ENCODE results near the gene KLF15.

KLF15 gene

DNA sequence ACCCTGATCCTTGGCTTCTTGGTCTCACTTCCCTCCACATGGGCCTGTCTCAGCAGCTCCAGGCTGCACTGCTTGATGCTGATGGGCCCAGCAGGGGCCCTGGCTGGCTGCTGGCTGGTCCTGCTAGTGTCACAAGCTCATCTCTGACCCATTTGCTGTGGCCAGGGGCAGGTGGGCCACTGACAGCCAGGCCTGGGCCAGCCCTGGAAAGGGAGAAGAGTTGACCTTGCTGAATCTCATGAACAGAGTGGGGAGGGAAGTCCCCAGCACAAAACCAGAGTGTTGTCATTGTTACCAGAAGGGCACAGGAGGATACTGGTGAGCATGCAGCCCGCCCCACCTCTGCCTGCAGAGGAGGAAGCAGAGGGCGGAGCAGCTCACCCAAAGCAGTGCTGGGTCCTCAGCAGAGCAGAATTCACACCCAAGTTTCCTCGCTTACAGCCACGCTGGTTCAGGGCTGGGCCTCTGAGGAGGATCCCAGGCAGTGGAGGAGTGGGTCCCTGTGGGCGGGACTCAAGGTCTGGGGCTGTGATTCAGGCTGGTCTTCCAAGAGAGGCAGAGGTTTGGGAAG is 7.6 kb upstream of the KLF15 start:
- no peak for DNase-seq (ENCODE audit: low read depth, low spot score)

DNA sequence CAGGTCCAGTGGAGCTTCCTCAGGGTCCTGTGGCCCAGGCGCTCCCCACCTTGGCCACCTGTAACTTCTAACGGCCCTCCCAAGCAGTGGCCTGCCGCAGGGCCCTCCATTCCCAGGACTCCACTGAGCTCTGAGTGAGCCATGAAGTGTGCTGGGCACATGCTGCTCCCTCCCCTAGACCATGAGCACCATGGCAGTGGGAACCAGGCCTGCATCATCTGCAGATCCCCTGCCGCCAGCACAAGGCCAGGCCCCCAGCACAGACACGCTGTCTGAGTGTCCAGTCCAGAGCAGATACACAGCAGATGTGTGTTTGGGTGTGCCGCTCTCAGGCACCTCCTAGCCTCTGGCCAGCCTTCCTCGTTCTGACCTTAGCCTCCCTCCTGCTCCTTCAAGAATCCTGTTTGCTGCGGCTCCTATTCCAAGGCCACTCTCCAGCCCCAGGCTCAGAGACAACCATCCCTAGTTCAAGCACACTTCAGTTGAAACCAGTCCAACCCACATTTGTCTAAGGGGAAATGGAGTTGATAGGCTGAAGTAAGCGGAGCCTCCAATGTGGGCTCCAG is 7.0 kb upstream of the KLF15 start:
- H3K27ac ChIP-seq, result no peak overlapping the region
- no peak for DNase-seq (ENCODE audit: low read depth, low spot score)

More for the DNA sequence above, 7.6 kb upstream of the KLF15 start:
- H3K27ac ChIP-seq, result no peak overlapping the region

DNA sequence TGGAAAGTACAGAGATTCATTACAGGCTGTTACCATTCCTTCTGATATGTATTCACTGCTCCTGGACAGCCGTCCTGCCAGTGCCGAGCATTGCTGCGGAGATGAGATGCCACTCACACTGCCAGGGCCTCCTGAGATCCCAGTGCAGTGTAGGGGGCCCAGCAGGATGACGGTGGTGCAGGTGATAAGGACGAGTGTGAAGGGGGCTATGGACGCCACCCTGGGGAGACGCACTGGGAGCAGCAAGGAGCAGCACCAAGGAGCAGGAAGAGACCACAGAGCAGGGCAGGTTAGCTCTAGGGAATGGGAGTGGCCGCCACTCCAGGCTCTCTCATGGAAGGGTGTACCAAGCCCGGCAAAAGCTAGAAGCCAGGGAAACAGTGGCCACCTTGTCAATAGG is 4.0 kb upstream of the KLF15 start:
- no peak overlapping the region for H3K27ac ChIP-seq
- no peak for DNase-seq (ENCODE audit: low read depth, low spot score)

DNA sequence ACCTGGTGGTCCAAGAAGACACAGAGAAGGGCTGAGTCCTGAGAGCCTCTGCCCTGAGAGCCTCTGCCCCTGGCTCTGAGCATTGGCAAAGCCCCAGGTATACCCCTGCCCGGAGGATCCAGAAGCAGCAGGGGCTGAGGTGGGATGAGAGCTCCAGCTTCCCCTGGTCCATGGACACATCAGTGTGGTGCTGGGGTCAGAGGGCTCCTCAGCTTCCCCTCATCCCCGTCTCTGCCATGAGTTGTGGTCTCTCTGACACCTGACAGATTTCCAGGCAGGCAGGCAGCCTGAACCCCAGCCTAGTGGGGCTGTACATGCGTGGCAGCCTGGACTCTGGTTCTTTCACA is 3.5 kb upstream of the KLF15 start:
- no peak overlapping the region for H3K27ac ChIP-seq
- no peak for DNase-seq (ENCODE audit: low read depth, low spot score)

DNA sequence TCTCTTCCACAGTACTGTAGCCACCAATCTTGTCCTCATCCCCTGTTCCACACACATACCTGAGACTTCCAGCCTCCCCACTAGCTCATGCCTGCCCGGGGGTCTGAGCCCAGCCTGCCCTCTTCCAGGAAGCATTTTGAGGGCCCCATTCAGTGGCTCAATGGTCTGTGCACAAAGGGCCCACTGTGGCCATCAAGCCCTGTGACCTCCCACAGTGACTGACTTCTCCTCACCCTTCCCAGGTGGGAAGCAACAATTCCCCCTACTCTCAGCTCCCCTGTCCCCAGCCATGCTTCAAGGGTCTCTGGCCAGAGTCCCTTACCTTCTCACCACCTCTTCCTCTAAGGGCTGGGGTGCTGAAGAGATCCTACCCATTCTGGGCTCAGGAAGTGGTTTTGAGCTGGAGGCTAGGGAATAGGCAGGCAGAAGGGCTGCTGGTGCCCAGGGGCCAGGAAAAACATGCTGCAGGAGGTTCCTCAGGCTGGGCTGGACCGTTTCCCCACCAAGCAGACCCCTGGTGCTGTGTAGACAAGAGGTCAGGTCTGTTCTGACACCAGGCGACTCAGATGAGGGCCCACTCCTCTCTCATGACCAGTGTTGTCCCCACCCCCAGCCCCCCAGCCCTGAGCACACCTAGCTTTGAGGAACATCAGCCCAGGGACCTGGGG is 3.0 kb upstream of the KLF15 start:
- DNase-seq (ENCODE audit: low read depth, low spot score), result no peak
- no peak overlapping the region for H3K27ac ChIP-seq

DNA sequence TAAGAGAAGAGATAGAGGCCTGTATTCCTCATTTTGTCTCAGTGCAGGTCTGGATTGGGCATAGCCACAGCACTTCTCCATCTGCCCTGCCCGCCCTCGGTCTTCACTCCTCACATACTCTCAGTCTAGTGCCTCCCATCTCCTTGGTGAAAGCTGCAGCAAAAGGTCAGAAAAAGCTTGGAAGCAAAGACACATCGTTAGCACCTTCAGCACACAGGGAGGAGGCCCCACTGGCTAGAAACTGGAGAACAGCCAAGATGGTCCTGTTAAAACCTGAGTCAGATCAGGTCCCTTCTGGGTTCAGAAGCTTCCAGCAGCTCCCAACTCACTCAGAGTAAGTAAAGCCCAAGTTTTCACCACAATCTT is 1.6 kb upstream of the KLF15 start:
- DNase-seq (ENCODE audit: low read depth, low spot score), result no peak
- no peak overlapping the region for H3K27ac ChIP-seq

DNA sequence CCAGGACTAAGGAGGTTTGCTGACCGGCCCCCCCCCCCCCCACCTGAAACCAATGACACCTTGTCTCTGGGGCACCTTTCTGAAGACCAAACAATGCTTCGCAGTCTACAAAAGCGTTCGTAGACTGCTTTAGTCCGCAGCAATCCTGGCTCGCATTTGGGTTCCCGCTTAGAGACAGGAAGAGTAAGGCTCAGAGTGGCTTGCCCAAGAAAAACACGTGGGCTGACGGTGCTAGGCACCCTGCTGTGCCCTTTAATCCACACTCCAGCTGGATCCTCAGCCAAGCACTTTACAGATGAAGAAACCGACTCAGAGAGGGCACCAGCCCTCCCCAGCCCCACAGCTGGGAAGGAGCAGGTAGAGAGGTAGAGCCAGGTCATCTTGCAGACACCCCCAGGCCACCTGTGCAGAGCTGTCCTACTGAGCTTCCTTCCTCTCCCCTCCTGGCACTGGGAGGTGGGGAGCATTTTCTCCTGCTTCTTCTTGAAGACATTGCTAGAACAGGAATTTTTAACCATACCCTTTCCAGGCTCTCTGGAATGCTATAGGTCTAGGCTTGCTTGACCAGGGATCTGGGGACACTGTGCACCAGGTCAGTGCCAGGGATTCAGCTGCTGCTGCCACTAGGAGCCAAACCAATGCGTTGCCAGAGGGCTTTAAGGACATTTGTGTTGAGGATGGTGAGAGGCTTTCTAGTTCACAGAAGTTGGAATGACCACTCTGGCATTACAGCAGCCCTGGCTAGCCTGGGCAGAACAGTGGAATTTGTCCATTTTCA is 1.0 kb upstream of the KLF15 start:
- no peak overlapping the region for H3K27ac ChIP-seq
- no peak for DNase-seq (ENCODE audit: low read depth, low spot score)

DNA sequence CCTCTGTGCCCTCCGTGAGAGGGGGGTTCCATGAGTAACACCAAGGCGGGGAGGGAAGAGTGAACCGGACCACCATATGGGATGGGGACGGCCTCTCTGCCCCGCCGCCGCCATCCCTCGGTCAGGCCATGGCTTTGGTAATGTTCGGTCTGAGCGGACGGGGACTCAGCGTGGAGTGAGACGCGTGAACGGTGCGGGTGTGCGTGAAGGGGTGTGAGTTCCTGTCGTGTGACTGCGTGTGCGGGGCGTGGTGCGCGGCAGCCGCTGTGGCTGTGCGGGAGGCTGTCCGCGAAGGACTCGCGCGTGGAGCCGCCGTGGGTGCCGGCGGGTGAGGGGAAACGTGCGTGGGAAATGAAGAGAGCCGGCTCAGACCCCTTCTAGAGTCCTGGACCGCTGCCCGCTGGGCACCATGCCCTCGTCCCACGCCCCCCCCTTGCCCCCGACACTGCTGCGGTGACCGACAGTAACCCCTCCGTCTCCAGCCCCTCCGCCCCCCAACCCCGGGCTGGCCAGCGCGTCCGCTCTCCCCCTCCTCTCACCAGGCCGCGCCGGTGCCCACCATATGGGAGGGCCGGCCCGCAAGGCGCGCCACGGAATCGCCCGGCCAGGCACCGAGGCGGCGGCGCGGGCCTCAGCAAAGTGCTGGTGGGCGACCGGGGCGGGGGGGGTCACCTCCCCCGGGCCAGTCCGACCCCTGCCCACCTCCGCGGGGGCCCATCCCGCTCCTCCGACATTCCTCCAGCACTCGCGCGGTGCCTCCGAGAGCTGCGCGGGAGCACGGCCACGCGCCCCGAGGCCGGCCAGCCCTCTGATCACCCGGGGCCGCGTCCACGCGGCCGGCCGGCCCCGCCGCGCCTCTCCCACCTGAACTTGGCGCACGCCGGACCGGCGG is 589 bp downstream of the KLF15 start:
- no peak overlapping the region for H3K27ac ChIP-seq
- DNase-seq (ENCODE audit: low read depth, low spot score), result no peak

DNA sequence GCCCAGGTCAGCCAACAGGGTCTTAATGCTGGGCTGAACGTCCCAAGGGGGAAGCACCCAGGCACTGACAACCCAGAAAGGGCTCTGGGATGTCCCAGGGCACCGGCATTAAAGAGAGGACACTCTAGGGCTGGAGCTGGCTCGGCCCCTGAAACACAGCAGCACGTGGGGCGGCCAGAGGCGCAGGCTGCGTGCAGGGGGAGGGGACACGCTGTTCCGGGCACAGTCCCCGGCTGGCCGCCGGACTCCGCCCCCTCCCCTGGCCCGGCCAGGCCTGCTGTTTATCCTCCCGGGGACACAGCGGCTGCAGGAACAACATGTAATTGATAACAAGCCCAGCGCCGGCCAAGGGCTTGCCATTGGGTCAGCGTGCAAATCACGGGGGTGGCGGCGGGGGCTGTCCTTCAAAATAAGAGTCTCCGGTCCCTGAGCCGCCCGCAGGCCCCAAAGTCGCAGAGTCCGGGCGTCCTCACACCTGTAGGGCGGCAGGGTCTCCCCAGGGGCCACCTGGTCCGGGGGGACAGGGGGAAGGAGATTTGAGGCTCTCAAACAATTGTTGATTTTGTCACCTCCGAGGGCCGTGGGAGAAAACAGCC is 1.3 kb downstream of the KLF15 start:
- no peak overlapping the region for H3K27ac ChIP-seq
- DNase-seq (ENCODE audit: low read depth, low spot score), result no peak

DNA sequence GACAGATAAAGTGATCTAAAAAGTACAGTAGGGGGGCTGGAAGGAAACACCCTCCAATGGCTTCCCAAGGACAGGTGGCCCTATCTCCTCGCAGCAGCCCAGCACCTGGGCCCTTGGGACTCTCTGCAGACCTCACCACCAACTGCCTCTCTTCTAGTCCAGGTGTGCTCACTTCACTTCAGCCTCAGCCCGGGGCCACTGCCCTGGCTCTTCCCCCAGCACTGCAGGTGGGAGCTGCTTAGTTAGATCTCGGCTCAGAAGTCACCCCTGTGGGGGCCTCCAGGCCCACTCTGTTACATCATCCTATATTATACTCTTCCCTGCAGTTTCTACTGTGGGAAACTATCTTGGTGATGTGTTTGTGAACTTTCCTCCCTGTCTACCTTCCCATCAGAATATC is 2.0 kb downstream of the KLF15 start:
- no peak for DNase-seq (ENCODE audit: low read depth, low spot score)
- H3K27ac ChIP-seq, result no peak overlapping the region

DNA sequence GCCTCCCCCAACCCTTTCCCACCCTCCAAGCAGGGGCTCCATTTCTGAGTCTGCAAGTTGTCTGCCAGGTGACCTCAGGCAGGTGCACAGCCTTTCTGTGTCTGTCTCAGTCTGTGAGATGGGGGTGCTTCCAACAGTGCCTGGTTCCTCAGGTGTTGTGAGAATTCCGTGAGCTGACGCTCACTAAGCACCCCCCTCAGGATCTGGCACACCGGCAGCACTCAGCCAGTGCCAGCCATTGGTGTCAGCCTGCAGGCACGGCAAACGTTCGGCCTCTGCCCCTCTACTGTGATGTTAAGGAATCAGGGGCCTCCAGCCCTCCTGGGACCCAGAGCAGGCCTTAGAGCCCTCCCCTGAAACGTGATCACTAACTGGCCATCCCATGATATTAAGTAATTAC is 2.4 kb downstream of the KLF15 start:
- no peak for DNase-seq (ENCODE audit: low read depth, low spot score)
- no peak overlapping the region for H3K27ac ChIP-seq

DNA sequence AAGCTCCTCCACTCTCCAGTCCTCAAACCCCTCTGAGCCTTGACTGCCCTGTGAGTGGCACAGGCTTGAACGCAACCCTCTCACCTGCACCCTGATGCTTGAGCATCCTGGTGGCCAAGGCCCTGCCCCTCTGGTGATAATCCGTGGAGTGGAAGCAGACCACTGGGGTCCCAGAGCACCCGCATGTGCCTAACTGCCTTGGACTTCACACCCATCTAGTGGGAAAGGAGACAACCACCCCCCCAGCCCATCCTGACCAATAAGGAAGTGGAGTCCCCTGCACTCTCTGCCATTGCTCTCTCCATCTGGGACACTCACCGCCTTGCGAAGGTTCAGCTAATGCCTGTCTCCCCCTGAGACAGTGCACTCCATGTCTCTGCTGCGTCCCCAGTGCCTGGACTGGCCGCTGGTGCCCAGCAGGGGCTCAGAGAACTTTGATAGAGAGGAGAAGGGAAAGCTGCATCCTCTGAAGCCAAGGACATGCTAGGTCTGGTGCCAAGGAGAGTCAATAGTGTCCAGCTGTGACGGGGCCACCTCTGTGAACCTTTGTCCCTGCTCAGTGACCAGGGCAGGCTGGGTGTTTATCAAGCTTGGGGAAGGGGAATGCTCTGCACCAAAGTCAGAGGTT is 3.4 kb downstream of the KLF15 start:
- H3K27ac ChIP-seq, result no peak overlapping the region
- DNase-seq (ENCODE audit: low read depth, low spot score), result no peak

DNA sequence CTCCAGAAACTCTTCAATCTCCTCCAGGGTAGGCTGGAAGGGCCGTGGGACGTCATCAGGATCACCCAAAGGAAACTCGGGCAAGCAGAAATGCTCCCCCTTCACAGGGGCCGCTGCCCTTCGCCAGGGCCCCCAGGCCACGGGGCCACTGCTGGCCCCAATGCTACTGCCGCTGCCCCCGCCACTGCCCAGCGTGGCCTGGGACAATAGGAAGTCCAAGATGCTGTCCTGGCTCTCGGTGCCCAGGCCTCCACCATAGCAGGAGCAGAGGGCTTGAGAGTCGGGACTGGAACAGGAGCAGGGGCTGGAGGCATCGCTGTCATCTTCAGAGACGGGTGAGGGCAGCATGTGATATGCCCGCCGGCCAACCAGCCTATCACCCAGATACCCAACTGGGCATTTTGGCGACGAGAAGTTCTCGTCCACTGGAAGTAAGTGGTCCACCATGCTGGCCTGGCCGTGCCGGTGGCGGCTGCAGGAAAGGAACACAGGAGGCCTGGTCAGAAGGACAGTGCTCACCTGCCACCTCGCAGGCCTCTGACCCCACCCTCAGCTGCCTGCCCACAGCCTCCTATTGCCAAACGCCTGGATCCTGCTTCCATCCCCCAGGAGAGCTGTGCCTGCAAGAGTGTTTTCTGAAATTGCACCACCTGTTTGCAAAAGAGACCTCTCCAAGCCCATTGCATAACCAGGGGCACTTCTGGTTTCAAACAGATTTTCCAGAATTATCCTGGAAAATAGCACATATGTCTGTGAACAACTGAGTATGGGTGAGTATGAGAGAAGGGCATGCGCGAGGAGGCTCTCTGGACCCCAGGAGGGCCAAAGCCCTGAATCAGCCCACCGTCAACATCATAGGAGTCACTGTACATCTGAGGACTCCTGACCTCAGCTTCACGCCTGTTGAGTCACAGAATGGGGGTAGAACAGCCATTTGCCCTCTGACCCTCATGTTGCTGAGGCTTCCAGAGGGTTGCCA is 4.4 kb downstream of the KLF15 start:
- H3K27ac ChIP-seq, result no peak overlapping the region
- no peak for DNase-seq (ENCODE audit: low read depth, low spot score)

DNA sequence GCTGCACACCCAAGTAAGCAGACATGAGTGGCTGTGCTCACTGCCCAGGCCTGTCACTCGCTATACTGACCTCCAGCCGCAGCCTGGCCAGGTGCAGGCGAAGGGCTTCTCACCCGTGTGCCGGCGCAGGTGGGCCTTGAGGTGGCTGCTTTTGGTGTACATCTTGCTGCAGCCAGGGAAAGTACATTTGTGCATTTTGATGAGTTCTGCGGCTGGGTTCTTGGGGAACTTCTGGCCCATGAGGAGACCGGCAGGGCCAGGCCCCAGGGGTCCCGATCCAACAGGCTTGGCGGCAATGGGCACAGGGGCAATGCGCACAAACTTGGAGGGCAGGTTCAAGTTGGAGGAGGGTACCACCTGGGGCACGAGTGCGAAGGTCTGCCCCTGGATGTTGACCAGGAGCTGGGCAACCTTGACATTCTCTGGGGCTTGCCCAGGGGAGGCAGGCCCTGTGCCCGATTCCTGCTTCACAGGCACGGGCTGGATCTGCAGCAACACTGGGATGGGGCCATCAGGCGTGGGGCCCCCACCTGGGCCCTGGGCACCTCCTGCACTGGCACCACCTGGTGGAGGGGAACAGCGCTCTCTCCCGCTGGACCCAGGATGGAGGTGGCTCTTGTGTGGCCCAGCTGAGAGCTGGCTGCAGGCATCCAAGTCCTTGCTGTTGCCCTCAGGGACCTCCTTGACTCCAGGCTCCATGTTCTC is 5.3 kb downstream of the KLF15 start:
- no peak overlapping the region for H3K27ac ChIP-seq
- no peak for DNase-seq (ENCODE audit: low read depth, low spot score)

DNA sequence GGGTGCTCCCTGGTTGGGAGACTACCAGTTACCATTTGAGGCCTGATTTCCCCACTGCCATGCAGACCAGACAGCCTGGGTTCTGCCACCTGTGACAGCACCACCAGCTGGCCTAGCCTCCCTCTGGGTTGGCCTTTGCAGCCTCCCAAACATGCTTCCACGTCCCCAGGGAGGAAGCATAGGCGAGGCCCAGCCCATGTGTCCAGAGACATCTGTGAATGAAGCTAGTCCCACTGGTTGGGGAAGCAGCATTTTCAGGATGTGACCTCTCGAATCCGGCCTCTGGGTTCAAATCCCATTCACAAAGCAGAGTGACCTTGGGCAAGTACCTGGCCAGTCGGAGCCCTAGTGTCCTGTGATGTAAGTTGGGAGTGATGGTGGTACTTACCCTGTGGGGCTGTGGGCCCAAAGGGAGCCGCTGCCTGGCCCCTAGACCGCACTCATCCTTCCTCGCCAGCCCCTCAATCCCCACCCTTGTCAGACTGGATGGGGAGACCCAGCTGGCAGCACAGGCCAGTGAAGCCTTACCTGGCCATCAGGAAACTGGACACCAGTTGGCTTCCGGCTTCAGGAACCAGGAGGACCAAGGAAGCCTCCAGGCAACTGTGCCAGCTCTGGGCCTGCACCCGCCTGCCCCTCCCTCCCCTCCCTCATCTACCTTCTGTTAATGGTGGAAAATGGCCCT is 6.0 kb downstream of the KLF15 start:
- DNase-seq (ENCODE audit: low read depth, low spot score), result no peak
- no peak overlapping the region for H3K27ac ChIP-seq

DNA sequence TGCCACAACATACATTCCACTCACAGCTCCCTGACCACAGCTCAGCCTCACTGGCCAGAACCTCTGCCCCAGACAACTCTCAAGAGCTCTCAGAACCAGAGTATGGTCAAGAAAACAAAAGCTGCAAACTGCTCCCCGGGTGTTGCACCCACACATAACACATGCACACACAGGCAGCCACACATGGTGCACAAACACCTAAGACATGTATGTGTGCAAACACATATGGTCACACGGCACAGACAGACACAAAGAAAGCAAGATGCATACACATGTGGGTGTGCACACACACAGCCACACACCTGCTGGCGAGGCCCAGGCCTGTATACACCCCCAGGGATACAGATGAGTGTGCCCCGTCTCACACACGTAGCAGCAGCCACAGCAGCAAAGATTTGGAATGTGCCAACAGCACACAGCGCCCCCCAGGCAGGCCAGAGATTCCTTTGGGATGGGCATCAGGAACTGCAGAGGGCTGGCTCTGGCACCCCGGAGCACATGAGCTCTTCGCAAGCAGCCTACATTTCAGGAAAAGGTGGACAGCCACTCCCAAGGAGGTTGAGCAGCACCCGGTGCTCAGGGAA is 6.6 kb downstream of the KLF15 start:
- DNase-seq (ENCODE audit: low read depth, low spot score), result no peak

More for the DNA sequence above, 6.6 kb downstream of the KLF15 start:
- no peak overlapping the region for H3K27ac ChIP-seq

Data from epithelial cell of prostate (primary cell).